K562 (cell line): ENCODE measurements around the gene ZNF213. TPM values are rescaled to one million over a fixed set of nuclear protein-coding genes. Genes with fewer than 3 reads are reported as not detected.

Experiments used
- BCOR ChIP-seq: fragments of 450-650 bp; IDR thresholded peaks from 2 replicates; pipeline ENCODE4 v1.6.1; 2016
- CHD7 ChIP-seq: fragments of 200-600 bp; sonication (generic); IDR thresholded peaks from one replicate; pipeline ENCODE4 v1.6.1; 2012; ENCODE audit warnings: mild to moderate bottlenecking, low read depth, low read length, inconsistent platforms
- DACH1 ChIP-seq: fragments of 450-650 bp; IDR thresholded peaks from 2 replicates; pipeline ENCODE4 v1.6.1; 2018; ENCODE audit not compliant: partially characterized antibody
- FIP1L1 ChIP-seq: fragments of 200-400 bp; formaldehyde crosslinking; IDR thresholded peaks from 2 replicates; pipeline ENCODE4 v1.6.1; 2018; ENCODE audit warnings: mild to moderate bottlenecking, low read depth, low read length; ENCODE audit not compliant: poor library complexity, severe bottlenecking
- L3MBTL2 ChIP-seq: fragments of 450-650 bp; IDR thresholded peaks from 2 replicates; pipeline ENCODE4 v1.6.1; 2016; ENCODE audit warnings: mild to moderate bottlenecking, moderate library complexity
- PRPF4 ChIP-seq: fragments of 200-400 bp; formaldehyde crosslinking; IDR thresholded peaks from one replicate; pipeline ENCODE4 v1.6.1; 2017; ENCODE audit warnings: low read length, low read depth, mild to moderate bottlenecking; ENCODE audit not compliant: insufficient read depth, poor library complexity, severe bottlenecking
- RFX7 ChIP-seq: fragments of 250-450 bp; sonication (Bioruptor Pico); IDR thresholded peaks from 2 replicates; pipeline ENCODE4 v1.5.1; 2021; ENCODE audit warnings: mild to moderate bottlenecking
- RNF2 ChIP-seq: sonication (generic); IDR thresholded peaks from 2 replicates; pipeline ENCODE4 v1.6.1; 2016
- SREBF1 ChIP-seq: fragments of 150-350 bp; IDR thresholded peaks from 2 replicates; pipeline ENCODE4 v1.6.1; 2014; ENCODE audit warnings: antibody characterized with exemption, low read depth, low read length, borderline replicate concordance
- SRSF7 ChIP-seq: fragments of 200-400 bp; formaldehyde crosslinking; optimal IDR thresholded peaks from 2 replicates; pipeline ENCODE3; 2017; ENCODE audit warnings: mild to moderate bottlenecking, low read depth, low read length
- TAF1 ChIP-seq: IDR thresholded peaks from 2 replicates; pipeline ENCODE4 v1.6.1; 2011; ENCODE audit warnings: mild to moderate bottlenecking, low read length, moderate library complexity; ENCODE audit not compliant: insufficient read depth, control insufficient read depth, severe bottlenecking; ENCODE audit errors: extremely low read depth
- THRA ChIP-seq: fragments of 450-650 bp; IDR thresholded peaks from 2 replicates; pipeline ENCODE4 v1.6.1; 2017; ENCODE audit warnings: mild to moderate bottlenecking, moderate library complexity
- ZFP1 ChIP-seq: fragments of 450-650 bp; formaldehyde crosslinking; IDR thresholded peaks from 2 replicates; pipeline ENCODE4 v1.4.0; 2020; ENCODE audit warnings: mild to moderate bottlenecking, mixed read lengths
- ZNF274 ChIP-seq: IDR thresholded peaks from 2 replicates; pipeline ENCODE4 v1.6.1; 2011; ENCODE audit warnings: low read depth, mild to moderate bottlenecking, low read length, moderate library complexity, borderline replicate concordance
- ZNF445 ChIP-seq: fragments of 250-450 bp; sonication (Bioruptor Pico); IDR thresholded peaks from 2 replicates; pipeline ENCODE4 v1.4.0; 2020; ENCODE audit warnings: low read depth, mild to moderate bottlenecking, moderate library complexity
- polyA plus RNA-seq, 8 experiments: library from polyadenylated mRNA; depleted of rRNA in 4 of 8; stranded (reverse) in 5 of 8; unstranded in 3 of 8; fragments of >200 nt; fragmentation: Nextera tagmentation in 2 of 8; fragmentation: Illumina TruSeq in 1 of 8; extraction: Ambion mirVana in 2 of 8; extraction: Trizol in 1 of 8; gene quantifications; 2 replicates each; pipeline versions ENCODE4 v1.2.1 to v1.2.3, GENCODE V29; 2011 to 2014; ENCODE audit warnings: inconsistent platforms in 1 of 8, missing spikeins in 1 of 8
- total RNA-seq, 7 experiments: library from RNA; depleted of rRNA in 6 of 7; stranded (reverse); fragments of >200 nt in 6 of 7; fragmentation: Illumina TruSeq in 2 of 7; extraction: Trizol in 2 of 7; gene quantifications; 2 replicates each; pipeline versions ENCODE4 v1.2.1 to v1.2.3, GENCODE V29; 2011 to 2021; ENCODE audit warnings: low replicate concordance in 1 of 7

ZNF213 gene
- total and polyA plus RNA-seq, 9 of the 15 experiments (the other 6 are each of a cell fraction or from before 2014, with no cell fraction given): 0.49 to 10.0 (median 1.8) TPM

GRCh38 chr16:3188925-3189825 lies 54.3 kb downstream of the ZNF213 start (continued):
- TF ChIP-seq CHD7 (no peak), PRPF4 (no peak), SRSF7 (no peak), FIP1L1 (peak; percentile 40), DACH1 (no peak), L3MBTL2 (peak; percentile 89), ZNF274 (no peak), RNF2 (peak; percentile 46; the same call in 1 of the 2 replicates), ZNF445 (no peak), RFX7 (no peak), BCOR (0 out of 2 replicates have a peak, but pooled peaks have one; percentile 62), TAF1 (no peak), SREBF1 (no peak), THRA (no peak), ZFP1 (CRISPR knock-in tag) (no peak)
